Fibroblast of lung (primary cell): ENCODE measurements around the gene TCF12.

Source experiments
- CTCF ChIP-seq, 2 donors: IDR thresholded peaks in 1 of 2; conservative IDR thresholded peaks in 1 of 2; 1 replicate in 1 of 2; 2 replicates in 1 of 2; pipeline ENCODE4 v1.5.1; 2011 to 2012; ENCODE audit warnings: low read length in 2 of 2, control low read depth in 1 of 2, inconsistent platforms in 1 of 2, low read depth in 1 of 2, mild to moderate bottlenecking in 1 of 2
- EZH2 ChIP-seq: IDR thresholded peaks from 2 replicates; pipeline ENCODE4 v1.5.1; 2012; ENCODE audit warnings: low read length, control low read depth, mild to moderate bottlenecking; ENCODE audit errors: missing control alignments

DNA sequence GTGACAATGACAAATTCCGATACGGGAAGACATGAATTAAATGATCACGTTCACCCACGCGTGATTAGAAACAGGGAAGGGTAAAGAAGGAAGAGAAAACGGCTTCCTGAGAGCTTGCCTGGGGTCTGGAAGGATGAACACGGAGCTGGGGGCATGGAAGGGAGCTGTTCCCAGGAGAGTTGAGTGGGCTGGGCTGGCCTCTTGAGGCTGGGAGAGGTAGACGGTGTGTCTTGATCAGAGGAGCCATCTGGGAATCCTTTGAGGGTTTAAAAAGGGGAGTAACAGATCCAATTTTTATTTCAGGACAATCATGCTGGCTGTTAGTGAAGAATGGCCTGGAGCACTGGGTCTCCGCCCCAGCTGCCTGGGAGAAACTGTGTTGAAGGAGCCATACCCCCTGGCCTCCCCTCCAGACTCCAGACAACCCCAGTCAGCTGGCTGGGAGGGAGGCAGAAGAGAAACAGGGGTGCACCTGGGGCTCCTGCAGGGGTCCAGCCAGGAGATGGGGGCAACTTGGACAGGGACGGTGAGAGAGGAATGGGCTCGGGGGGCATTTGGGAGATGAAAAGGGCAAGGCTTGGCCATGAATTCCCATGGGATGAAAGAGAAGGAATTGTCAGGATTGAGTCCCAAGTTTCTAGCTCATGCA lies 404.3 kb downstream of the TCF12 start:
- TF ChIP-seq CTCF (conservative IDR thresholded peaks at IDR 0.05 in 1 of 2, IDR thresholded peaks at IDR 0.05 in 1 of 2; ENCODE audit: low read depth in 1 of 2, low read length in 2 of 2) (no peak), EZH2 (no peak)
